NB4 (cell line): Measurements from ENCODE around the gene GAB2.

Experiments
- CTCF ChIP-seq: IDR thresholded peaks from one replicate; pipeline ENCODE4 v1.5.1; 2012; ENCODE audit warnings: low read depth, low read length
- POLR2A ChIP-seq: IDR thresholded peaks from 2 replicates; pipeline ENCODE4 v1.6.1; 2011; ENCODE audit warnings: mild to moderate bottlenecking; ENCODE audit not compliant: insufficient read length; ENCODE audit errors: extremely low read depth

- TF ChIP-seq CTCF (no peak), POLR2A (no peak)
These were observed 197.1 kb downstream of the GAB2 start for GRCh38 chr11:78220218-78221157.
